SH-SY5Y (cell line): ENCODE results near the gene SMARCD3.

Experiments used
- GATA2 ChIP-seq: IDR thresholded peaks from 2 replicates; pipeline ENCODE4 v1.6.1; 2011; ENCODE audit warnings: mild to moderate bottlenecking, low read depth, low read length
- GATA3 ChIP-seq: IDR thresholded peaks from 2 replicates; pipeline ENCODE4 v1.6.1; 2011; ENCODE audit warnings: low read depth, mild to moderate bottlenecking, low read length, moderate library complexity

GRCh38 chr7:151257990-151258389, 9.5 kb upstream of the SMARCD3 start:
- TF ChIP-seq GATA3 = no peak
- TF ChIP-seq GATA2 = no peak
